ENCODE measurements around the gene PAM.

- no peak for TF ChIP-seq POLR2AphosphoS5 (IDR thresholded peaks at IDR 0.05; ENCODE audit: borderline replicate concordance, low read depth, low read length)
- TF ChIP-seq EZH2 (IDR thresholded peaks at IDR 0.05) = no peak
Observed at GRCh38 chr5:102999191-102999590, 244.1 kb downstream of the PAM start.
